ENCODE data around the gene C22orf42.

DNA sequence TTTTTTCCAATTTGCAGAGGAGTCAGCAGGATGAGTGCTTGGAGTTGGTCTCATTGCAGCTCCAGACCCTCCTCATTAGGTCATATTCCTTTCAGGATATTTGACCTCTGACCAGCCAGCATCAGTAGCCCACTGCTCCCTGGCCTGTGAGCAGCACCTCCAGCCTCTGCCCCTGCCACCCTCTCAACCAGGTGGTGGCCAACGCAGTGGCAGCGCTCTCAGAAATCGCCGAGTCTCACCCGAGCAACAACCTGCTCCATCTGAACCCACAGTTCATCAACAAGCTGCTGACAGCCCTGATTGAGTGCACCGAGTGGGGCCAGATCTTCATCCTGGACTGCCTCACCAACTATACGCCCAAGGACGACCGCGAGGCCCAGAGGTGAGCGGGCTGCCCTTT lies 27.0 kb downstream of the C22orf42 start:
- TF ChIP-seq, protein P1, sequence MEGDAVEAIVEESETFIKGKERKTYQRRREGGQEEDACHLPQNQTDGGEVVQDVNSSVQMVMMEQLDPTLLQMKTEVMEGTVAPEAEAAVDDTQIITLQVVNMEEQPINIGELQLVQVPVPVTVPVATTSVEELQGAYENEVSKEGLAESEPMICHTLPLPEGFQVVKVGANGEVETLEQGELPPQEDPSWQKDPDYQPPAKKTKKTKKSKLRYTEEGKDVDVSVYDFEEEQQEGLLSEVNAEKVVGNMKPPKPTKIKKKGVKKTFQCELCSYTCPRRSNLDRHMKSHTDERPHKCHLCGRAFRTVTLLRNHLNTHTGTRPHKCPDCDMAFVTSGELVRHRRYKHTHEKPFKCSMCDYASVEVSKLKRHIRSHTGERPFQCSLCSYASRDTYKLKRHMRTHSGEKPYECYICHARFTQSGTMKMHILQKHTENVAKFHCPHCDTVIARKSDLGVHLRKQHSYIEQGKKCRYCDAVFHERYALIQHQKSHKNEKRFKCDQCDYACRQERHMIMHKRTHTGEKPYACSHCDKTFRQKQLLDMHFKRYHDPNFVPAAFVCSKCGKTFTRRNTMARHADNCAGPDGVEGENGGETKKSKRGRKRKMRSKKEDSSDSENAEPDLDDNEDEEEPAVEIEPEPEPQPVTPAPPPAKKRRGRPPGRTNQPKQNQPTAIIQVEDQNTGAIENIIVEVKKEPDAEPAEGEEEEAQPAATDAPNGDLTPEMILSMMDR (conservative IDR thresholded peaks at IDR 0.05), result no peak
- no peak for TF ChIP-seq ZFX (IDR thresholded peaks at IDR 0.05)

Data from C4-2B (cell line).